HAP-1 (cell line): ENCODE results near the gene PDIA6.
"Not testable (repeated sequence)": the region's sequence is repeated elsewhere in the genome, so short reads cannot be mapped to it uniquely, and the experiment has no call there.

ENCODE experiments used
- DNase-seq, 2 experiments: peaks; one replicate each; pipeline ENCODE4 v3.0.0-alpha.2; 2016 to 2020; ENCODE audit warnings: low spot score in 2 of 2
- H3K27me3 ChIP-seq: fragments of 250-450 bp; sonication (Bioruptor Pico); 2 replicates; pipeline ENCODE4 v1.5.1; 2020; ENCODE audit warnings: low read depth, mild to moderate bottlenecking, moderate library complexity
- H3K36me3 ChIP-seq: fragments of 250-450 bp; sonication (Bioruptor Pico); replicated peaks from 2 replicates; pipeline ENCODE4 v1.5.1; 2020; ENCODE audit warnings: mild to moderate bottlenecking
- H3K4me1 ChIP-seq: fragments of 250-450 bp; sonication (Bioruptor Pico); 2 replicates; pipeline ENCODE4 v1.5.1; 2020; ENCODE audit warnings: mild to moderate bottlenecking
- H3K4me3 ChIP-seq: fragments of 250-450 bp; sonication (Bioruptor Pico); 2 replicates; pipeline ENCODE4 v1.5.1; 2020; ENCODE audit warnings: mild to moderate bottlenecking, moderate library complexity
- H3K9me3 ChIP-seq: fragments of 250-450 bp; sonication (Bioruptor Pico); 2 replicates; pipeline ENCODE4 v1.5.1; 2020; ENCODE audit warnings: mild to moderate bottlenecking, moderate library complexity
- in situ Hi-C: fragments of 300-500 bp; cut with MboI; formaldehyde crosslinking; loops from 3 replicates; pipeline ENCODE4 v1.14.3; 2020; ENCODE audit warnings: low sequenced_read_pairs, inconsistent platforms, mixed read lengths

Gene PDIA6

GRCh38 chr2:10829299-10829698, 16.7 kb upstream of the PDIA6 start:
- H3K4me1 ChIP-seq, result no peaks in the 10 kb centered on the region
- in situ Hi-C loops, result loop anchor here (25.0 kb wide), 2 partner anchors 583 to 758 kb away; no protein-coding TSS in a partner anchor
- no peak for DNase-seq

DNA sequence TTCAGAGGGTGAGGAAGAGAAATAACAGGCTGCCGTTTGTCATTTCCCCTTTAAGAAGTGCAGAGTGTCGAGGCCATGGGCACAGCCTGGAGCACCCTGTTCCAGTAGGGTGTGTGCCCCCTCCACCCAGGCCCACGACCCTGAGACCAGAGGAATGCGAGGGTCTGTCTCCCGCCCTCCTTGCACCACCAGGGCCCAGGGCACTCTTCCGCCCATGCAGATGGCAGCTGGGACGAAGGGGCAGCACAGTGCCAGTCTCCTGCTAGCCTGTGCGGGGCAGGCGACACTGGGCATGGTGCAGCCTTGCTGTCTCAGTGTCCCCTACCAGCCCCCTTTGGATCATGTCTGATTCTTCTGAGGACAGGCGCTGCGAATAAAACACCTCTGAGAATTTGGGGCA, 15.8 kb upstream of the PDIA6 start:
- in situ Hi-C loops, result loop anchor here (25.0 kb wide), 2 partner anchors 584 to 759 kb away; no protein-coding TSS in a partner anchor
- Histone ChIP-seq H3K4me1 (no peaks in the 10 kb centered on the region), H3K4me3 (no peak overlapping the region), H3K36me3 (no peaks in the 10 kb centered on the region), H3K27me3 (peaks cover 59% of the 10 kb centered on the region), H3K9me3 (no peaks in the 10 kb centered on the region)
- DNase-seq, result no peak

More at GRCh38 chr2:10829299-10829698, 16.7 kb upstream of the PDIA6 start:
- Histone ChIP-seq H3K36me3 (no peaks in the 10 kb centered on the region), H3K4me3 (no peak overlapping the region), H3K9me3 (no peaks in the 10 kb centered on the region), H3K27me3 (peaks cover 59% of the 10 kb centered on the region)

GRCh38 chr2:10826625-10827024, 14.0 kb upstream of the PDIA6 start:
- no peak for DNase-seq
- no peaks in the 10 kb centered on the region for H3K4me1 ChIP-seq
- no peak overlapping the region for H3K4me3 ChIP-seq
- no peaks in the 10 kb centered on the region for H3K9me3 ChIP-seq
- peaks cover 59% of the 10 kb centered on the region for H3K27me3 ChIP-seq
- H3K36me3 ChIP-seq, result no peaks in the 10 kb centered on the region
- in situ Hi-C loops, result loop anchor here (25.0 kb wide), 2 partner anchors 586 to 761 kb away; no protein-coding TSS in a partner anchor

- no peaks in the 10 kb centered on the region for H3K36me3 ChIP-seq
- in situ Hi-C loops, result loop anchor here (25.0 kb wide), 2 partner anchors 586 to 761 kb away; no protein-coding TSS in a partner anchor
- peaks cover 57% of the 10 kb centered on the region for H3K27me3 ChIP-seq
- H3K9me3 ChIP-seq, result no peaks in the 10 kb centered on the region
- H3K4me3 ChIP-seq, result no peak overlapping the region
- DNase-seq, result no peak
- no peaks in the 10 kb centered on the region for H3K4me1 ChIP-seq
Observed at GRCh38 chr2:10826026-10826425, 13.4 kb upstream of the PDIA6 start.

GRCh38 chr2:10824191-10824590, 11.6 kb upstream of the PDIA6 start:
- Histone ChIP-seq H3K36me3 (no peaks in the 10 kb centered on the region), H3K4me1 (no peaks in the 10 kb centered on the region), H3K9me3 (no peaks in the 10 kb centered on the region), H3K27me3 (peaks cover 56% of the 10 kb centered on the region), H3K4me3 (no peak overlapping the region)
- in situ Hi-C loops, result no loop called here
- no peak for DNase-seq

DNA sequence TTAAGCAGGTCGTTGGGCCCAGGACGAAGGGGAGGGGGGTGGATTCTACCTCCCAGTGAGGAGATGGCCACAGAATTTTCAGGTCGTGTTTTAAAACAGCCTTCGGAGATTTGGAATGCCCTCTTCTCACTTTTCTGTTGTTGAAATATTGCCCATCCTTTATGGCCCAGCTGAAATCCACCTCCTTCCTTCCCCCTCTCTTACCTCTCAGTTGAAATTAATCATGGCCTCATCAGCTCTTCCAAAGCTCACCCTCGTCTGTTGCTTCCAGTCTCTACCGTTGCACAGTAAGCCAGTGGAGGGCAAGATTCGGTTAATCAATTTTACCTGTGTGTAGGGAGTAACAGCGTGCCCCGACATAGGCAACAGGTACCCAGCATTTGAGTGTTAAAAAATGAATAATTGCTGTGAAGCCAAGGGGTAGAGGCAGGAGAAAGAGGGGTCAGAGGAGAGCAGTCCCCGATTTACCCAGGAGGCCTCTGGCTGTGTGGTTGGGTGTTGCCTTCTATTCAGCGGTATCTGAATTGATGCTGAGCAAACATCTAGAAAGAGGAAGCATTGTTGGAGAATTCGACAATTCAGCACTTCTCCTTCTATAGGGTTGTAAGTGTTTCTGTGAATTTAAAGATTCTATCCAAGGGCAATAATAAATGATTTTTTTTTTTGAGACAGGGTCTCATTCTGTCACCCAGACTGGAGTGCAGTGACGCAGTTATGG, 8.6 kb upstream of the PDIA6 start:
- no peak for DNase-seq

GRCh38 chr2:10820562-10820961, 8.0 kb upstream of the PDIA6 start:
- Histone ChIP-seq H3K4me3 (no peak overlapping the region), H3K4me1 (no peaks in the 10 kb centered on the region), H3K9me3 (no peaks in the 10 kb centered on the region), H3K27me3 (peaks cover 27% of the 10 kb centered on the region), H3K36me3 (no peaks in the 10 kb centered on the region)
- in situ Hi-C loops, result no loop called here
- DNase-seq, result no peak

More for the DNA sequence above, 8.6 kb upstream of the PDIA6 start:
- Histone ChIP-seq H3K9me3 (no peaks in the 10 kb centered on the region), H3K36me3 (no peaks in the 10 kb centered on the region), H3K4me3 (no peak overlapping the region), H3K4me1 (no peaks in the 10 kb centered on the region), H3K27me3 (peaks cover 31% of the 10 kb centered on the region)
- in situ Hi-C loops, result no loop called here

DNA sequence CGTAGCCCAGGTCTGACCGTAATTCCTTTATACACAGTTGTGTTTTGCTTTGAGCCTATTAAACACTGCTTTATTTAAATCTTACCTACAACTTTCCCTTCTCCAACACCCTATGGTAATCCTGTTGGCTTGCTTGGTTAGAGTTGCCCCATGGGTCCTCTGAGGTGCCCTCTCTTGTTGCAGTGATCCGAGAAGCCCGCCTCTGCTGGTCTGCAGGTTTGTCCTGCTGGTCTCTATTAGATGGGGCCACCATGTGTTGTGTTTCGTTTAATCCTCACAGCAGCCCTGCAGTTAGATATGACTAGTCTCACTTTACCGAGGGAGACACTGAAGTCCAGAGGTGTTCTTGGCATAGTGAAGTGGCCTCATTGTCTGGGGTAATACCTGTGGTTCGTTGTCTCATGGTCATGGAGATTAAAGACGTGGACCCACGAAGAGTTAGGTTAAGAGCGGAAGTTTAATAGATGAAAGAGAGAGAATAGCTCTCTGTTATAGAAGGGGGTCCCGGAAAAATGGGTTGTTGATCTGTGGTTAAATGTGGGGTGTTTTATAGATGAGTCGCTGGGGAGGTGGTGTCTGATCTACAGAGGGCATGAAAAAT, 7.2 kb upstream of the PDIA6 start:
- DNase-seq, result no peak
- H3K9me3 ChIP-seq, result no peaks in the 10 kb centered on the region
- H3K4me3 ChIP-seq, result no peak overlapping the region
- no peaks in the 10 kb centered on the region for H3K36me3 ChIP-seq
- H3K27me3 ChIP-seq, result peaks cover 22% of the 10 kb centered on the region; the same call in 1 of the 2 replicates
- no peaks in the 10 kb centered on the region for H3K4me1 ChIP-seq
- in situ Hi-C loops, result no loop called here

DNA sequence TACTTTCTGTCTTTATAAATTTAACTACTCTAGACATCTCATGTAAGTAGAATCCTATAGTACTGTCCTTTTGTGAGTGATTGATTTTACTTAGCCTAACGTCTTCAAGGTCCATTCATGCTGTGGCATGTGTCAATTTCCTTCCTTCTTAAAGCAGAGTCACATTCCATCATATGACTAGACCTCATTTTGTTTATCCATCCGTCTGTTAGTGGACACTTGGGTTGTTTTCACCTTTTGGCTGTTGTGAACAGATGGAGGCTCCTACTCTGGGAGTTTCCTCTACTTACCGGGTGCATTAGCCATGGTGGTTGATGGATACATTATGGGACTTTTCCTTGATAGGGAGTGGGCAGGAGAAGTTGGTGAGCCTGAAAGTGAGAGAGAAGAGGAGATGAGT, 6.4 kb upstream of the PDIA6 start:
- in situ Hi-C loops, result no loop called here
- Histone ChIP-seq H3K9me3 (no peaks in the 10 kb centered on the region), H3K4me3 (no peak overlapping the region), H3K4me1 (peaks cover 5% of the 10 kb centered on the region; the same call in 1 of the 2 replicates), H3K27me3 (peaks cover 17% of the 10 kb centered on the region; the same call in 1 of the 2 replicates), H3K36me3 (no peaks in the 10 kb centered on the region)
- no peak for DNase-seq

DNA sequence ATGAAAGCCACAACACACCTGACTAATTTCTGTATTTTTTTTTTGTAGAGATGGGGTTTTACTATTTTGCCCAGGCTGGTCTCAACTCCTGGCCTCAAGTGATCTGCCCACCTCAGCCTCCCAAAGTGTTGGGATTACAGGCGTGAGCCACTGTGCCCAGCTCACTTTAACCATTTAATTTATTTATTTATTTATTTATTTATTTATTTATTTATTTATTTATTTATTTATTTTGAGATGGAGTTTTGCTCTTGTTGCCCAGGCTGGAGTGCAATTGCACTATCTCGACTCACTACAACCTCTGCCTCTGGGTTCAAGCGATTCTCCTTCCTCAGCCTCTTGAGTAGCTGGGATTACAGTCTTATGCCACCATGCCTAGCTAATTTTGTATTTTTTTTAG, 5.7 kb upstream of the PDIA6 start:
- DNase-seq, H3K4me1 ChIP-seq, H3K9me3 ChIP-seq, H3K36me3 ChIP-seq, H3K4me3 ChIP-seq, in situ Hi-C loops: not testable (repeated sequence)
- H3K27me3 ChIP-seq, result peaks cover 17% of the 10 kb centered on the region; the same call in 1 of the 2 replicates

DNA sequence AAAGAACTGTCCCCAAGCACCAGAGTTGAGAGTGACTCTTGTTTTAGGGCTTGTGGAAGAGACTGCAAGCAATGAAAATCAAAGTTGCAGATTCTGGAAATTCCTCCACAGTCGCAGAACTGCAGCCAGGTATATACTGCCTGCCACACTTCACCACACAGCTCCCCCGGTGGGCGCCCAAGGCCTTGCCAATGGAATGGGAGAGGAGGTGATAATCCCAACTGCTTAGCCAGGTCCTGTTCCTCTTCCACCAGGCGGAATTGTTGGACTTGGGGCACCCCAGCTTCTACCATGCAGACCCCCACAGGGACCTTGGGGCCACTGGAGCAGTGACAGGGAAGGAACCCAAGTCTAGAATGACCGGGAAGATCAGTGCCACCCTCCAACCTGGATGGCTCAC, 4.8 kb upstream of the PDIA6 start:
- Histone ChIP-seq H3K27me3 (peaks cover 17% of the 10 kb centered on the region; the same call in 1 of the 2 replicates), H3K36me3 (no peaks in the 10 kb centered on the region)
- no peak for DNase-seq

DNA sequence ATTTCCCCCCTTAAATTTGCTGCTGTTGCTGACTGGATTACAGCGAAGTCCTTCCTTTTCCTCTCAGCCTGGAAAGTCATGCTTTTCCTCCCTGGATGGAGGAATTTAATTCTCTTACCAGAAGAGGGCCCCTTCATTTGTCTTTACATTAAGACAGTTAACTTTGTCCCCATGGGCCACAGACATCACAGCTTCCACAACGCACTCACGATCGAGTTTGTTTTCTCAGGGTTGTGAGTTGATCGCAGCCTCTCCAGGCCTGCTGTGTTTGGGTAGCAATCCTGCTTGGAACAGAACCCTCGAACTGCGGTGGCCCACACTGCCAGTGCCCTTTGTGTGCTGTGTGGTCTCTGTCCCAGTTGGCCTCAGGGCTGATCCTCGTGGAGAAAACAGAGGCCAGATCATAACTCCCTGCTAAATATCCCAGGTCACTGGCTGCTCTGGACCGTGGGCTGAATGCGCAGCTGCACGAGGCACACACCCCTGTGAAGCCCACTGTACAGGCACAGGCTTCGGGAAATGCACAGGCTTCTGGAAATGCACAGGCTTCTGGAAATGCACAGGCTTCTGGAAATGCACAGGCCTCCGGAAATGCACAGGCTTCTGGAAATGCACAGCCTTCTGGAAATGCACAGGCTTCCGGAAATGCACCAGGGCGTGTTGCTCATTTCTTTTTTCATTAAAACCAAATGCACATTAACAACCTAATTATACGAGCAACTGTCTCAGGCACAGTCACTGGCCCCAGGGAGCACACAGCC, 2.2 kb upstream of the PDIA6 start:
- no peak for DNase-seq
- H3K4me3 ChIP-seq, result no peak overlapping the region
- peaks cover 6% of the 10 kb centered on the region; the same call in 1 of the 2 replicates for H3K27me3 ChIP-seq
- in situ Hi-C loops, result no loop called here
- no peaks in the 10 kb centered on the region for H3K9me3 ChIP-seq
- peaks cover 19% of the 10 kb centered on the region for H3K4me1 ChIP-seq
- no peaks in the 10 kb centered on the region for H3K36me3 ChIP-seq

More for the DNA sequence above, 4.8 kb upstream of the PDIA6 start:
- in situ Hi-C loops, result no loop called here
- Histone ChIP-seq H3K9me3 (no peaks in the 10 kb centered on the region), H3K4me1 (peaks cover 8% of the 10 kb centered on the region; the same call in 1 of the 2 replicates), H3K4me3 (no peak overlapping the region)

GRCh38 chr2:10814142-10814541, 1.6 kb upstream of the PDIA6 start:
- H3K4me3 ChIP-seq, result no peak overlapping the region
- in situ Hi-C loops, result no loop called here
- no peaks in the 10 kb centered on the region for H3K9me3 ChIP-seq
- DNase-seq, result peak in 1 of 2 experiments; percentile 23
- peaks cover 2% of the 10 kb centered on the region for H3K36me3 ChIP-seq
- H3K27me3 ChIP-seq, result peaks cover under 1% of the 10 kb centered on the region; the same call in 1 of the 2 replicates
- peaks cover 20% of the 10 kb centered on the region for H3K4me1 ChIP-seq
